HCT116 (cell line): ENCODE measurements around the gene MDP1.

Experiments
- EZH2 ChIP-seq: fragments of 200-600 bp; sonication (generic); IDR thresholded peaks from 2 replicates; pipeline ENCODE4 v1.6.1; 2017; ENCODE audit warnings: antibody characterized with exemption, mixed run types
- MAX ChIP-seq: IDR thresholded peaks from 2 replicates; pipeline ENCODE4 v1.6.1; 2012
- POLR2A ChIP-seq: IDR thresholded peaks from 2 replicates; pipeline ENCODE4 v1.7.0; 2011; ENCODE audit warnings: borderline replicate concordance; ENCODE audit not compliant: insufficient read depth, insufficient read length; ENCODE audit errors: extremely low read depth
- POLR2AphosphoS5 ChIP-seq: IDR thresholded peaks from 2 replicates; pipeline ENCODE4 v1.6.1; 2011; ENCODE audit warnings: mild to moderate bottlenecking, low read depth, low read length, moderate library complexity
- TF ChIP-seq, protein P1 (sequence below), 3 experiments: fragments of 200-600 bp in 1 of 3; sonication (generic) in 1 of 3; IDR thresholded peaks in 2 of 3; conservative IDR thresholded peaks in 1 of 3; 2 replicates each; pipeline ENCODE4 v1.5.1; 2012 to 2017; ENCODE audit warnings: low read depth in 2 of 3, low read length in 2 of 3, antibody characterized with exemption in 1 of 3, borderline replicate concordance in 1 of 3, control low read depth in 1 of 3, mild to moderate bottlenecking in 1 of 3, mixed read lengths in 1 of 3, mixed run types in 1 of 3, moderate library complexity in 1 of 3; ENCODE audit not compliant: insufficient read depth in 1 of 3

- TF ChIP-seq MAX (no peak), POLR2A (no peak), POLR2AphosphoS5 (no peak), EZH2 (no peak)
- TF ChIP-seq, protein P1, sequence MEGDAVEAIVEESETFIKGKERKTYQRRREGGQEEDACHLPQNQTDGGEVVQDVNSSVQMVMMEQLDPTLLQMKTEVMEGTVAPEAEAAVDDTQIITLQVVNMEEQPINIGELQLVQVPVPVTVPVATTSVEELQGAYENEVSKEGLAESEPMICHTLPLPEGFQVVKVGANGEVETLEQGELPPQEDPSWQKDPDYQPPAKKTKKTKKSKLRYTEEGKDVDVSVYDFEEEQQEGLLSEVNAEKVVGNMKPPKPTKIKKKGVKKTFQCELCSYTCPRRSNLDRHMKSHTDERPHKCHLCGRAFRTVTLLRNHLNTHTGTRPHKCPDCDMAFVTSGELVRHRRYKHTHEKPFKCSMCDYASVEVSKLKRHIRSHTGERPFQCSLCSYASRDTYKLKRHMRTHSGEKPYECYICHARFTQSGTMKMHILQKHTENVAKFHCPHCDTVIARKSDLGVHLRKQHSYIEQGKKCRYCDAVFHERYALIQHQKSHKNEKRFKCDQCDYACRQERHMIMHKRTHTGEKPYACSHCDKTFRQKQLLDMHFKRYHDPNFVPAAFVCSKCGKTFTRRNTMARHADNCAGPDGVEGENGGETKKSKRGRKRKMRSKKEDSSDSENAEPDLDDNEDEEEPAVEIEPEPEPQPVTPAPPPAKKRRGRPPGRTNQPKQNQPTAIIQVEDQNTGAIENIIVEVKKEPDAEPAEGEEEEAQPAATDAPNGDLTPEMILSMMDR (IDR thresholded peaks at IDR 0.05 in 2 of 3, conservative IDR thresholded peaks at IDR 0.05 in 1 of 3; ENCODE audit: borderline replicate concordance in 1 of 3, insufficient read depth in 1 of 3, low read depth in 2 of 3, low read length in 2 of 3), result no peak
These were observed 10.6 kb upstream of the MDP1 start for GRCh38 chr14:24226473-24226872.
